HG02759 (cell line): ENCODE measurements around the gene TTC34.
"Not testable (repeated sequence)": the region's sequence is repeated elsewhere in the genome, so short reads cannot be mapped to it uniquely, and the experiment has no call there.

Experiments
- ATAC-seq: cut with Tn5 transposase; IDR thresholded peaks from one replicate; pipeline ENCODE4 v1.9.1; 2021; ENCODE audit warnings: mild to moderate bottlenecking, moderate library complexity; ENCODE audit not compliant: unreplicated experiment

TTC34 gene

GRCh38 chr1:2799811-2800663 lies 1.5 kb downstream of the TTC34 start:
- ATAC-seq = no peak

DNA sequence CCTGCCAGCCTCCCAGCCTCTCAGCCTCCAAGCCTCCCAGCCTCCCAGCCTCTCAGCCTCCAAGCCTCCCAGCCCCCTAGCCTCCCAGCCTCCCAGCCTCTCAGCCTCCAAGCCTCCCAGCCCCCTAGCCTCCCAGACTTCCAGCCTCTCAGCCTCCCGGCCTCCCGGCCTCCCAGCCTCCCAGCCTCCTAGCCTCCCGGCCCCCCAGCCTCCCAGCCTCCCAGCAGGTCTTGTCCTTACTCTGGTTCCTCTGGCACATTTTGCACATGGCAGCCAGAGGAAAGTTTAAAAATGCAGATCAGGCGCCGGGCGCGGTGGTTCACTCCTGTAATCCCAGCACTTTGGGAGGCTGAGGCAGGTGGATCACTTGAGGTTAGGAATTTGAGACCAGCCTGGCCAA lies 2.5 kb downstream of the TTC34 start:
- ATAC-seq = not testable (repeated sequence)

GRCh38 chr1:2797741-2798016 lies 3.8 kb downstream of the TTC34 start:
- no peak for ATAC-seq

DNA sequence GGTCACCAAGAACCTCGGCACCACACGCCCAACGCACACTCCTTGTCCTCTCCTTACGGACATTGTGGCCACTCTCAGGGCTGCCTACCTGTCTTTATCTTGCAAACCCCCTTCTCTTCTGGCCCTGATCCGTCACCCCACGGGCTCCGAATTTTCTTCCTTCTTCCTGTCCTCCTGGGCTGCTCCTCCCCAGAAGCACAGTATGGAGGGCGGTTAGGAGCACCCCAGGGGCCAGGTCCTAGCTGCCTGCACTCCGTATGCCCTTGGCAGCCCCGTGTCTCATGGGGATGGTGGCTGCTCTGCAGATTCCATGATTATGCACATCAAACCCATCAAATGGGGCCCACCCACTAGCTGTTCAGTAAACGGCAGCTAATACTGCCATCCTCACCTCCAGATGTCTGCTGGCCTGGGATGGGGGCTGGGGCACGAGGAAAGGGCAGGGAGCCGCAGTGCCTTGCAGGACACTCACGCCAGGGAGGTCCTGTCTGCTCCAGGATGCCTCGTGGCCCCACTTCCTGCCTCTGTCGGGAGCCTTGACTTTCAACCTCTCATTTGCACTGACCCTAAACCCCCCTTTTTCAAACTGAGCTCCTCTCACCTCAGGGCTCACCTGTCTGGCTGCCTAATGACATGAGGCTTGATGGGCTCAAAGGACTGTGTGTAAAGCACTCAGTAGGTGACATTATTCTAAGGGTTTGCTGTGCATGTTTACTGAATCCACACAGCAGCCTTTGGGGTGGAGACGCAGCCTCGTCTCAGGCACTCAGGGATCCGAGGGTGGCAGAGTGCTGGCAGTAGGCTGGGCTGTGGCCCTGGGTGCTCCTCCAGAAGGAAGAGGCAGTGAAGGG lies 4.4 kb downstream of the TTC34 start:
- no peak for ATAC-seq

- ATAC-seq = no peak
Measured at GRCh38 chr1:2795926-2796325, 5.6 kb downstream of the TTC34 start.

DNA sequence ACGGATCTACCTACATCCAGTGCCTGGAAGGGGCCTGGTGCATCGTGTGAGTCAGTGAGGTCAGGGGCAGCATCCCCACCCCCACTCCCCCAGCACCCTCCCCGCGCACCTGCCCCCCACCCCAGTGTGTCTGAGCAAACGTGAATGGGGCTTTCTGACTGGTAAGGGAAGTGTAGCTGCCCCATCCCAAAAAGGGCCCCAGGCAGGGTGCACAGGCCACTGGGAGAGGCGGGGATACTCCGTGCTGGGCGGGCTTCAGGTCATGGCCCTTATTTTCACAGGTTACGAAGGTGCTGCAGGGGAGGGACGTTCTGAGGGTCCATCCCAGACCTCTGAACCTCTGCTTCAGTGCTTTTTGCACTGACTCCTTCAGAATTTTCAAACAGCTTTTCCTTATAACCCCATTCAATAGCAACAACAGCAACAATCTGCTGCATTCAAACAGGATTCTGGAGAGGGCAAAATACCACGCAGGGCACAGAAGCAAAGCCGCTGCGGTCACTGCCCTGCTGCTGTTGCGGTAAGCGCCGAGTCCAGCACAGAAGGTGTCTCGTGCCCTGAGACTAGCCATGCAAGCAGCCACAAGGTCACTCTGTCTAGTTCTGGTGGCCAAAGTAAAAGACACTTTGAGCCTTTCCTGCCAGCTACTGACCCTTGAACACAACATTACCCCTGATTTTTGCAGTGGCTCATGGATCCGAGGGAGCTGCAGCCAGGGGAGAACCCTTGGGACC lies 10.3 kb downstream of the TTC34 start:
- ATAC-seq = no peak

- no peak for ATAC-seq
Measured at GRCh38 chr1:2789986-2790581, 11.4 kb downstream of the TTC34 start.

- ATAC-seq = no peak
Measured at GRCh38 chr1:2789164-2789985, 12.1 kb downstream of the TTC34 start.

DNA sequence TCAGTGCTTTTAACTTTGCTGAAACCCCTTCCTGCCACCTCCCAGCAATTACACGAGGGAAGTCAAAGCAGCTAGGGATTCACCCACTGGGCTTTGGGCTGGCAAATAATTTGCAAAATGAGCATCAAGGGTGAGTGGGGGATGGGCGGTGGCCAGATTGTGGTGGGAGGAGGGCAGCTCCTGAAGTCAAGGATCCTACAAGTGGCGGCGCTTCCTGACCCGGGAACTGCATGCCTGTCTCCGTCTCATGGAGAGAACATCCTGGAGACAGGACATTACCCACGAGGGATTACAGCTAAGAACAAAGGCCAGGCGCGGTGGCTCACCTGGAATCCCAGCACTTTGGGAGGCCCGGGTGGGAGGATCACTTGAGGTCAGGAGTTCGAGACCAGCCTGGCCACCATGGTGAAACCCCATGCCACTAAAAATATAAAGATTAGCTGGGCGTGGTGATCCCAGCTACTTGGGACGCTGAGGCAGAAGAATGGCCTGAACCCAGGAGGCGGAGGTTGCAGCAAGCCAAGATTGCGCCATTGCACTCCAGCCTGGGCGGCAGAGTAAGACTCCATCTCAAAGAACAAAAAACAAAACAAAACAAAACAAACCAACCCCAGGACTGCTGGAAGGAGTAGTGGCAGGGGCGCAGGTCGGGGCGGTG lies 12.9 kb downstream of the TTC34 start:
- no peak for ATAC-seq

DNA sequence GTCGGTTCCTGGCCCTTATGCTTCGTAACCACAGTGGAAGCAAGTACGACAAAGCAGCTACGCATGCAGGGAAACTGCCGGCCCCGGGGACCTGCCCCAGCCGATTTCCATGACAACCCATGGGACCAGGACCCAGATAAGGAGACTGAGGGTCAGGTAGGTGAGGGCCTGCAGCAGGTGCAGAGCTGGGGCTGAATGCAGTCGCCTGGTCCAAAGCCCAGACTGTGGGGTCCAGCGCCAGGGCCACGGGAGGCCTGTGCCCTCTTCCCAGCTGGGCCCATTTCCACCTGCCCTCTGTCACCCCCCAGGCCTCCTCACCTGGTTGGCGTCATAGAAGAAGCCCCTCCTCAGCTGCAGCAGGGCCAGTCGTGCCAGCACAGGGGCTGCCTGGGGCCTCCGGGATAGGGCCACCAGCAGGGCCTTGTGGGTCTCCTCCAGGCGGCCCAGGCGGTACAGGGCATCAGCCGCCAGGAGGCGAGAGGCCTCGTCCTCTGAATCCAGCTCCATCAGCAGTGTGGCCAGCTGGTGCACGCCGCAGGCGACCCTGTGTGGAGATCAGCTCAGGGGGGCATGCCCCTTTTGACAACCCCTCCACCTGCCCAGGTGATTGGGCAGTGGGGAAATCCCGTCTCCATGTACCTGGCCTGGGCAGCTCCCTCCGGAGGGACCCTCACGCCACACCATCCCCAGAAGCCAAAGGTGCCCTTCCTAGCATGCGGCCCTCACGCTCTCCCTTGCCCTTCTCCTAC lies 14.2 kb downstream of the TTC34 start:
- no peak for ATAC-seq

GRCh38 chr1:2786329-2787162 lies 14.9 kb downstream of the TTC34 start:
- ATAC-seq = no peak

DNA sequence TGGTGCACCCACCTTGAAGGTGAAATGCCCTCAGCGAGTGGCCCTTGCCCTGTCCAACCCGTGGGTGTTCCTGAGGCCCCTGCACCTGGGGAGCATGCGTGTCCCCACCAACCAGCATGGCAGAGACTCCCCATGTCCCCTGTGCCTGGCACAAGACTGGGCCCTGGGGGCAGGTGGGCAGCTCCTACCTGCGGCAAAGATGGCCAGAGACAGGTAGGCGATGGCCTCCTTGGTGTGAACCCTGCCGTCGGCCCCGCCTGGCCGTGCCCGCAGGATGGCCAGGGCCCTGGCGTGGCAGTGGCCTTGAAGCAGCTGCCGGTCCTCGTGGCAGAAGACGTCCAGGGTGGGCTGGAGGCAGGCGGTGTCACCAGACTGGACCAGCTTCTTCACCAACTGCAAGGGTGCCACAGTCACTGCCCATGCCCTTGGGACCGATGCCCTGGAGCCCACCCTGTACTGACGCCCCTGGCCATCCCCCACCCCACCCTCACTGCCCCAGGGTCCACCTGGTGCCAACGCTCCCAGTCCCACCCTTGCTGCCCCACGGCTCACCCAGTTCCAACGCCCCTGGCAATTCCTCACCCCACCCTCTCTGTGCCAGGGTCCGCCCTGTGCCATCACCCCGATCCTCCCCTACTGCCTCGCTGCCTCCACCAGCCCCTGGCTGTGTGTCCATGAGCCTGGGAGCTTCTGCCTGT lies 15.7 kb downstream of the TTC34 start:
- no peak for ATAC-seq

- ATAC-seq = no peak
Measured at GRCh38 chr1:2784854-2785630, 16.5 kb downstream of the TTC34 start.

DNA sequence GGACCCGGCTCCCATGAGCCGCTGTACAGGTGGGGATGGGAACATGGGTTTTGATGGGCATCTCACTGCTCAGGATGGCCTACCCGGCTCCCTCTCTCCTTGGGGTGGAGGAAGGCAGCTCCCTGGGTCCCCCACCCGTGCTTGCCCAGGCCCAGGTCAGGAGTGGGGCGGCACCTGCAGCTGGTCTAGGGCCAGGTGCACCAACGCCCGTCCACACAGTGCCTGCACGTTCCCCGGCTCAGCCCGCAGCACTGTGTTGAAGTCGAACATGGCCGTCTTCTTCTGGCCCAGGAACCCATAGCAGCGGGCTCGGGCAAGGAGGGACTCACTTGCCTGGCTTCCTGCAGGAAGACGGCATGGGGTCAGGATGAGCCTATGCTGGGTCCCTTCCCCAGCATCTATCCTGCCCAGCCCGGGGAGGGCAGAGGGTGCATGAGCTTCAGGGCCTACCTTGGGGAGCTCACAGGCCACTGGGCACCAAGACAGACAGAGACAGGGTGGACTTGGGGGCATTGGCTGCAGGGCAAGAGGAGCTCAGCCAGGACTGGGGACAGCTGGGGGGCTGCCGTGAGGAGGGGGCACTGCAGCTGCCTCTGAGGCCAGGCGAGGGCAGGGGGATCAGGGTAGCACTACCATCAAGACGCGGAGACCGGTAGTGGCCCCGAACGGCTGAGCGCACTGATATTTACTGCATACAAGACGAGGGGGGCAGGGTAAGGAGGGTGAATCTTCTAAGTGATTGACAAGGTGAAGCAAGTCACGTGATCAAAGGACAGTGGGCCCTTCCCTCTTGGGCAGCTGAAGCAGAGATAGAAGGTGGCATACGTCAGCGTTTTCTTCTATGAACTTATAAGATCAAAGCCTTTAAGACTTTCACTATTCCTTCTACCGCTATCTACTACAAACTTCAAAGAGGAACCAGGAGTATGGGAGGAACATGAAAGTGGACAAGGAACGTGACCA lies 17.8 kb downstream of the TTC34 start:
- ATAC-seq = no peak

DNA sequence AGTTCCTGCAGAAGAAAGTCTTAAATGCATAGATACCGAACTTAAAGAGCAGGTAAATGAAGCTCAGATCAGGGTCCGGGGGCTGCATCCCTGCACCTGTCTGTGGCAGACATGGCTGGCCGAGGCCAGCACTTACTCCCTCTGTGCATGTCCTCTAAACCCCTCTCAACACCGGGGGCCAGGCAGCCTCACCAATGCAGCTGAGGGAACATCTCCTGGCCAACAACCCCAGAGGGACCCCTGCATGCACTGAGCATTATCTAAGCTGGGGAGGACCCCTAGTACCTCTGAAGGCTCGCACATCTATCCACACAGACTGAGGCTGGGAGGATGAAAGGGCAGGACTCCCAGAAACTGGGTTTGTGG lies 18.4 kb downstream of the TTC34 start:
- no peak for ATAC-seq

DNA sequence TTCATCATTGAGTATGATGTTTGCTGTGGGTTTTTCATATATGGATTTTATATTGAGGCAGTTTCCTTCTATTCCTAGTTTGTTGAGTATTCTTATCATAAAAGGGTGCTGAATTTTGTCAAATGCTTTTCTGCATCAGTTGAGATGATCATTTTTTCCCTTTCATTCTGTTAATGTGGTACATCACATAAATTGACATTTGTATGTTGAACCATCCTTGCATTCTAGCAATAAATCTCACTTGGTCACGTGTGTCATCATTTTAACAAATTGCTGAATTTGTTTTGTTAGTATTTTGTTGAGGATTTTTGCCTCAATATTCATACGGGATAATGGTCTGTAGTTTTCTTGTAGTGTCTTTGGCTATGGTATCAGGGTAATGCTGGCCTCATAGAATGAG lies 19.9 kb downstream of the TTC34 start:
- no peak for ATAC-seq
